K562 (cell line): ENCODE measurements around the gene HES4. TPM values are rescaled to one million over a fixed set of nuclear protein-coding genes. Genes with fewer than 3 reads are reported as not detected.
A peak's percentile ranks its signal among the peaks of the same experiment; 100 is the strongest.

ENCODE experiments used
- ATAC-seq: fragments of 200-7000 bp; cut with Tn5 transposase; 3 replicates; pipeline ENCODE4 v1.9.1; 2020; ENCODE audit warnings: moderate library complexity
- BruUV-seq: library from RNA; stranded (reverse); fragments of 400-500 nt; replicated peaks from 2 replicates; lab custom pipeline; 2021; lab: Mats Ljungman, UMichigan
- CTCF ChIA-PET: fragments of 300-600 bp; formaldehyde crosslinking; extraction: SDS; loops from one replicate; lab custom pipeline; 2021; ENCODE audit warnings: low intra/inter-chr PET ratio; lab: Yijun Ruan, JAX
- POLR2A ChIA-PET: fragments of 300-600, 350-650 bp; sonication (Branson Sonifier 250); formaldehyde crosslinking; extraction: SDS; loops from one replicate; lab custom pipeline; 2021; ENCODE audit warnings: antibody characterized with exemption, inconsistent platforms; lab: Yijun Ruan, JAX
- DNase-seq, 4 experiments: peaks; one replicate each; pipeline versions ENCODE4 v3.0.0 to v3.0.0-alpha.2; 2011 to 2018; ENCODE audit warnings: low spot score in 3 of 4, mixed read lengths in 3 of 4; ENCODE audit errors: extremely low read depth in 1 of 4
- FAIRE-seq: peaks from 2 replicates; lab custom pipeline; 2011; peaks lifted over from hg19 to GRCh38; lab: Jason Lieb, UNC
- H2AFZ ChIP-seq: 2 replicates; pipeline ENCODE4 v1.6.0; 2011; ENCODE audit warnings: low read depth, low read length, control low read depth, inconsistent platforms
- H3K27ac ChIP-seq: fragments of 200-600 bp; 3 replicates; pipeline ENCODE4 v1.8.0; 2011; ENCODE audit warnings: low read depth, mild to moderate bottlenecking, control low read depth, inconsistent platforms, low read length, moderate library complexity, mixed read lengths; ENCODE audit errors: extremely low read depth
- H3K27me3 ChIP-seq, 2 experiments: fragments of 300-600 bp in 1 of 2; 2 replicates in 1 of 2; 3 replicates in 1 of 2; pipeline versions ENCODE4 v1.6.0 to v1.8.0; 2011; ENCODE audit warnings: inconsistent platforms in 2 of 2, low read length in 2 of 2, mild to moderate bottlenecking in 1 of 2, mixed read lengths in 1 of 2, moderate library complexity in 1 of 2; ENCODE audit not compliant: control insufficient read depth in 2 of 2, insufficient read depth in 2 of 2
- H3K36me3 ChIP-seq: fragments of 300-600 bp; 3 replicates; pipeline ENCODE4 v1.8.0; 2011; ENCODE audit warnings: mild to moderate bottlenecking, low read length, inconsistent platforms; ENCODE audit not compliant: control insufficient read depth, insufficient read depth
- H3K4me1 ChIP-seq, 2 experiments: fragments of 200-600 bp in 1 of 2; replicated peaks in 1 of 2; 2 replicates in 1 of 2; 3 replicates in 1 of 2; pipeline versions ENCODE4 v1.5.1 to v1.8.0; 2011; ENCODE audit warnings: inconsistent platforms in 2 of 2, low read length in 2 of 2, mild to moderate bottlenecking in 1 of 2, mixed read lengths in 1 of 2, moderate library complexity in 1 of 2; ENCODE audit not compliant: control insufficient read depth in 2 of 2, insufficient read depth in 2 of 2
- H3K4me2 ChIP-seq: 2 replicates; pipeline ENCODE4 v1.6.1; 2011; ENCODE audit warnings: low read length, control low read depth, inconsistent platforms, mixed read lengths; ENCODE audit not compliant: insufficient read depth
- H3K4me3 ChIP-seq: fragments of 200-600 bp; sonication (generic), shearing (Covaris generic); 2 replicates; pipeline ENCODE4 v1.5.1; 2016; ENCODE audit warnings: control low read depth, inconsistent platforms
- H3K79me2 ChIP-seq: fragments of 200-600 bp; 3 replicates; pipeline ENCODE4 v1.8.0; 2011; ENCODE audit warnings: low read length, inconsistent platforms; ENCODE audit not compliant: control insufficient read depth, insufficient read depth
- H3K9ac ChIP-seq, 2 experiments: 2 replicates each; pipeline versions ENCODE4 v1.6.0 to v1.6.1; 2011; ENCODE audit warnings: low read depth in 2 of 2, low read length in 2 of 2, control low read depth in 1 of 2, inconsistent platforms in 1 of 2, mild to moderate bottlenecking in 1 of 2, mixed read lengths in 1 of 2; ENCODE audit not compliant: insufficient read depth in 1 of 2
- H3K9me1 ChIP-seq: one replicate; pipeline ENCODE4 v1.6.0; 2011; ENCODE audit warnings: inconsistent platforms, mild to moderate bottlenecking, low read length, moderate library complexity; ENCODE audit not compliant: control insufficient read depth, insufficient read depth
- H3K9me3 ChIP-seq: replicated peaks from 2 replicates; pipeline ENCODE4 v1.5.1; 2011; ENCODE audit warnings: low read depth, low read length, inconsistent platforms; ENCODE audit not compliant: control insufficient read depth, insufficient read depth
- H4K20me1 ChIP-seq: replicated peaks from 2 replicates; pipeline ENCODE4 v1.6.1; 2011; ENCODE audit warnings: low read length, inconsistent platforms, mixed read lengths; ENCODE audit not compliant: control insufficient read depth, insufficient read depth
- CTBP1 ChIP-seq: fragments of 450-650 bp; IDR thresholded peaks from 2 replicates; pipeline ENCODE4 v1.6.1; 2016; ENCODE audit warnings: borderline replicate concordance
- EHMT2 ChIP-seq: fragments of 450-650 bp; IDR thresholded peaks from 2 replicates; pipeline ENCODE4 v1.6.1; 2018; ENCODE audit warnings: antibody characterized with exemption
- FIP1L1 ChIP-seq: fragments of 200-400 bp; formaldehyde crosslinking; IDR thresholded peaks from 2 replicates; pipeline ENCODE4 v1.6.1; 2018; ENCODE audit warnings: mild to moderate bottlenecking, low read depth, low read length; ENCODE audit not compliant: poor library complexity, severe bottlenecking
- GTF2A2 ChIP-seq: IDR thresholded peaks from 2 replicates; pipeline ENCODE4 v1.6.1; 2016; ENCODE audit warnings: mild to moderate bottlenecking, missing genetic modification characterization, missing compliant biosample characterization
- HOXB6 ChIP-seq: fragments of 250-450 bp; sonication (Bioruptor Pico); IDR thresholded peaks from 2 replicates; pipeline ENCODE4 v1.5.1; 2022; ENCODE audit warnings: mild to moderate bottlenecking, borderline replicate concordance
- MAFF ChIP-seq: IDR thresholded peaks from 2 replicates; pipeline ENCODE4 v1.6.1; 2012; ENCODE audit warnings: low read length, improper control_type of control experiment
- MAFK ChIP-seq: IDR thresholded peaks from 2 replicates; pipeline ENCODE4 v1.6.1; 2011; ENCODE audit warnings: low read length, improper control_type of control experiment
- POLR2G ChIP-seq: fragments of 200-400 bp; formaldehyde crosslinking; IDR thresholded peaks from 2 replicates; pipeline ENCODE4 v1.6.1; 2017; ENCODE audit warnings: low read depth, mild to moderate bottlenecking, antibody characterized with exemption, low read length, moderate library complexity
- PRPF4 ChIP-seq: fragments of 200-400 bp; formaldehyde crosslinking; IDR thresholded peaks from one replicate; pipeline ENCODE4 v1.6.1; 2017; ENCODE audit warnings: low read length, low read depth, mild to moderate bottlenecking; ENCODE audit not compliant: insufficient read depth, poor library complexity, severe bottlenecking
- RBFOX2 ChIP-seq: fragments of 200-400 bp; formaldehyde crosslinking; IDR thresholded peaks from 2 replicates; pipeline ENCODE4 v1.6.1; 2017; ENCODE audit warnings: low read depth, mild to moderate bottlenecking, low read length, moderate library complexity
- TOE1 ChIP-seq, 2 experiments: fragments of 450-650 bp in 1 of 2; sonication (generic) in 1 of 2; formaldehyde crosslinking in 1 of 2; IDR thresholded peaks; 2 replicates each; pipeline versions ENCODE4 v1.7.1 to v1.8.0; 2016 to 2022; ENCODE audit warnings: borderline replicate concordance in 2 of 2, mild to moderate bottlenecking in 2 of 2, antibody characterized with exemption in 1 of 2, inconsistent platforms in 1 of 2, low read depth in 1 of 2, missing genetic modification reagents in 1 of 2, moderate library complexity in 1 of 2
- ZFP30 ChIP-seq: fragments of 250-450 bp; sonication (Bioruptor Pico); IDR thresholded peaks from 2 replicates; pipeline ENCODE4 v1.8.0; 2022; ENCODE audit warnings: moderate library complexity, mild to moderate bottlenecking, inconsistent platforms, borderline replicate concordance
- ZNF717 ChIP-seq: fragments of 250-450 bp; sonication (Bioruptor Pico); IDR thresholded peaks from 2 replicates; pipeline ENCODE4 v1.5.0; 2021
- ZNF778 ChIP-seq: fragments of 450-650 bp; formaldehyde crosslinking; IDR thresholded peaks from 2 replicates; pipeline ENCODE4 v1.4.0; 2020; ENCODE audit warnings: mild to moderate bottlenecking, moderate library complexity
- WGBS: fragments of 100-300 bp; shearing (Covaris generic); methylation state at CpG from one replicate; pipeline ENCODE4 v1.1.6; 2016; ENCODE audit warnings: low coverage, mixed read lengths; ENCODE audit not compliant: insufficient coverage; ENCODE audit errors: missing lambda C conversion rate; 5-methylcytosine and 5-hydroxymethylcytosine counted together
- in situ Hi-C: fragments of 300-500 bp; cut with MboI; formaldehyde crosslinking; loops from 4 replicates; pipeline ENCODE4 v1.15.0; 2018; ENCODE audit warnings: inconsistent platforms, mixed read lengths
- intact Hi-C: fragments of 100-400 bp; cut with micrococcal nuclease; formaldehyde crosslinking; loops from 2 replicates; pipeline ENCODE4 v1.14.2; 2022
- polyA plus RNA-seq, 8 experiments: library from polyadenylated mRNA; depleted of rRNA in 4 of 8; stranded (reverse) in 5 of 8; unstranded in 3 of 8; fragments of >200 nt; fragmentation: Nextera tagmentation in 2 of 8; fragmentation: Illumina TruSeq in 1 of 8; extraction: Ambion mirVana in 2 of 8; extraction: Trizol in 1 of 8; gene quantifications; 2 replicates each; pipeline versions ENCODE4 v1.2.1 to v1.2.3, GENCODE V29; 2011 to 2014; ENCODE audit warnings: inconsistent platforms in 1 of 8, missing spikeins in 1 of 8
- total RNA-seq, 7 experiments: library from RNA; depleted of rRNA in 6 of 7; stranded (reverse); fragments of >200 nt in 6 of 7; fragmentation: Illumina TruSeq in 2 of 7; extraction: Trizol in 2 of 7; gene quantifications; 2 replicates each; pipeline versions ENCODE4 v1.2.1 to v1.2.3, GENCODE V29; 2011 to 2021; ENCODE audit warnings: low replicate concordance in 1 of 7
- TF ChIP-seq, protein P1 (sequence below): fragments of 450-650 bp; formaldehyde crosslinking; IDR thresholded peaks from 2 replicates; pipeline ENCODE4 v1.4.0; 2020; ENCODE audit warnings: mild to moderate bottlenecking, moderate library complexity
- TF ChIP-seq, protein P2 (sequence below): sonication (generic); formaldehyde crosslinking; IDR thresholded peaks from 2 replicates; pipeline ENCODE4 v1.4.0; 2020; ENCODE audit warnings: mild to moderate bottlenecking, missing genetic modification reagents

HES4 gene
- total and polyA plus RNA-seq, 9 of the 15 experiments (the other 6 are each of a cell fraction or from before 2014, with no cell fraction given) = 0.21 to 43.7 (median 5.3) TPM; not detected in 2

DNA sequence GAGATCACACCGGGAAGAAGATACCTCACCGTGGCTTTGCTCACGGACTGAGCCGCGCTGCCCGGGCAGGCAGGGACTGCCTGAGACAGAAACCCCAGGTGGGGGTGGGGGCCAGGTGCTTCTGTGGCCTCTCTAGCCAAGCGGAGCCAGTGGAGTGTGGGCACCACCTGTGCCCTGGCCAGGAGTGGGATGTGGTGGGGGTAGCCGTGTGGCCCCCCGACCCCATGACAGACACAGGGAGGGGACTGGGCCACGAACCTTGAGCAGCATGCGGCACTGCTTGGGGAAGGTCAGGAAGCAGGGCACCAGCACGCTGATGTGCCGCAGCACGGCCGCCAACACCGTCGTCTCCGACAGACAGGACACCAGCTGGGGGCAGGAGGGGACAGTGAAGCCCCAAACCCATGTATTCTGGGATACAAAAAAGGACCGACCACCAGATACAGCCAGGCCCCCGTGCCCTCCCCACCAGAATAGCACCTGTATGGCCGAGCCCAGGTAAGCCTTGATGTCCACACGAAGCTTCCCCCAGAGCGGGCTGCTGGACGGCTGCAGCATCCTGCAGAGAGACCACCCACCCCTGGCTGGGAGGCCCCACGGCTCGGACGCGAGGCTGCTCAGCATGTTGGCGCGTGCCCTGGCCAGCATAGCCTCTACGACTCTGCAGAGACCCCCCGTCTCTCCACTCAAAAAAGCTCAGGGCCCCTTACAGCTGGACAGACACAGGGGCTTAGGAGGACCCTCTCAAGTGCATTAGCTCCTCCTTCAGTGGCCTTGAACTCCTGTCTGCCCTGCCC is 46.2 kb downstream of the HES4 start:
- no peak overlapping the region for H3K4me3 ChIP-seq
- no peaks in the 10 kb centered on the region for H3K9me1 ChIP-seq
- WGBS = 93% methylated on average over 32 of the region's 32 CpGs
- no peak for DNase-seq
- no peak overlapping the region for H3K9ac ChIP-seq
- peaks cover 14% of the 10 kb centered on the region for H4K20me1 ChIP-seq
- TF ChIP-seq CTBP1 = no peak
- TF ChIP-seq FIP1L1 = no peak
- no peak for TF ChIP-seq ZFP30
- TF ChIP-seq POLR2G = peak; percentile 6; the same call in 1 of the 2 replicates
- TF ChIP-seq, protein P1, sequence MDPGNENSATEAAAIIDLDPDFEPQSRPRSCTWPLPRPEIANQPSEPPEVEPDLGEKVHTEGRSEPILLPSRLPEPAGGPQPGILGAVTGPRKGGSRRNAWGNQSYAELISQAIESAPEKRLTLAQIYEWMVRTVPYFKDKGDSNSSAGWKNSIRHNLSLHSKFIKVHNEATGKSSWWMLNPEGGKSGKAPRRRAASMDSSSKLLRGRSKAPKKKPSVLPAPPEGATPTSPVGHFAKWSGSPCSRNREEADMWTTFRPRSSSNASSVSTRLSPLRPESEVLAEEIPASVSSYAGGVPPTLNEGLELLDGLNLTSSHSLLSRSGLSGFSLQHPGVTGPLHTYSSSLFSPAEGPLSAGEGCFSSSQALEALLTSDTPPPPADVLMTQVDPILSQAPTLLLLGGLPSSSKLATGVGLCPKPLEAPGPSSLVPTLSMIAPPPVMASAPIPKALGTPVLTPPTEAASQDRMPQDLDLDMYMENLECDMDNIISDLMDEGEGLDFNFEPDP (CRISPR knock-in tag) = no peak
- TF ChIP-seq, protein P2, sequence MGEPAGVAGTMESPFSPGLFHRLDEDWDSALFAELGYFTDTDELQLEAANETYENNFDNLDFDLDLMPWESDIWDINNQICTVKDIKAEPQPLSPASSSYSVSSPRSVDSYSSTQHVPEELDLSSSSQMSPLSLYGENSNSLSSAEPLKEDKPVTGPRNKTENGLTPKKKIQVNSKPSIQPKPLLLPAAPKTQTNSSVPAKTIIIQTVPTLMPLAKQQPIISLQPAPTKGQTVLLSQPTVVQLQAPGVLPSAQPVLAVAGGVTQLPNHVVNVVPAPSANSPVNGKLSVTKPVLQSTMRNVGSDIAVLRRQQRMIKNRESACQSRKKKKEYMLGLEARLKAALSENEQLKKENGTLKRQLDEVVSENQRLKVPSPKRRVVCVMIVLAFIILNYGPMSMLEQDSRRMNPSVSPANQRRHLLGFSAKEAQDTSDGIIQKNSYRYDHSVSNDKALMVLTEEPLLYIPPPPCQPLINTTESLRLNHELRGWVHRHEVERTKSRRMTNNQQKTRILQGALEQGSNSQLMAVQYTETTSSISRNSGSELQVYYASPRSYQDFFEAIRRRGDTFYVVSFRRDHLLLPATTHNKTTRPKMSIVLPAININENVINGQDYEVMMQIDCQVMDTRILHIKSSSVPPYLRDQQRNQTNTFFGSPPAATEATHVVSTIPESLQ (CRISPR knock-in tag) = no peak
- no peak for TF ChIP-seq EHMT2
- no peak for TF ChIP-seq ZNF778 (CRISPR knock-in tag)
- no peak for TF ChIP-seq ZNF717
- TF ChIP-seq TOE1 (IDR thresholded peaks at IDR 0.05; ENCODE audit: borderline replicate concordance) = no peak
- no peak for TF ChIP-seq TOE1 (CRISPR knock-in tag; IDR thresholded peaks at IDR 0.05; ENCODE audit: borderline replicate concordance, low read depth)
- no peak for TF ChIP-seq PRPF4
- TF ChIP-seq MAFF = no peak
- no peak for TF ChIP-seq HOXB6
- peak; percentile 58 for TF ChIP-seq RBFOX2
- no peak for TF ChIP-seq GTF2A2 (tag)
- TF ChIP-seq MAFK = no peak
- POLR2A ChIA-PET = interaction anchor here (1.4 kb wide), 1 partner anchor 11 kb away, joined by 3 read pairs; no protein-coding TSS in a partner anchor
- H3K4me2 ChIP-seq = no peak overlapping the region
- ATAC-seq = no peak
- H3K4me1 ChIP-seq = peaks cover 7 to 51% of the 10 kb centered on the region in 2 experiments; a peak in 3 of 5 replicates
- in situ Hi-C loops = no loop called here
- H2AFZ ChIP-seq = no peak overlapping the region
- intact Hi-C loops = no loop called here
- no peaks in the 10 kb centered on the region for H3K9me3 ChIP-seq
- no peak overlapping the region for H3K27ac ChIP-seq
- FAIRE-seq = no peak
- peaks cover 32% of the 10 kb centered on the region for H3K79me2 ChIP-seq
- CTCF ChIA-PET = no interaction called here
- no TSS peak for BruUV-seq
- H3K27me3 ChIP-seq = no peaks in the 10 kb centered on the region
- H3K36me3 ChIP-seq = peaks cover 91% of the 10 kb centered on the region
